UCSD-AML1 (cell line): ENCODE measurements around the gene CNTF.

Source experiments
- DNase-seq: peaks from one replicate; lab custom pipeline; 2025; ENCODE audit not compliant: unreplicated experiment; lab: John Stamatoyannopoulos, UW

The CNTF gene

GRCh38 chr11:58641803-58642581 lies 19.5 kb downstream of the CNTF start:
- DNase-seq: no peak

DNA sequence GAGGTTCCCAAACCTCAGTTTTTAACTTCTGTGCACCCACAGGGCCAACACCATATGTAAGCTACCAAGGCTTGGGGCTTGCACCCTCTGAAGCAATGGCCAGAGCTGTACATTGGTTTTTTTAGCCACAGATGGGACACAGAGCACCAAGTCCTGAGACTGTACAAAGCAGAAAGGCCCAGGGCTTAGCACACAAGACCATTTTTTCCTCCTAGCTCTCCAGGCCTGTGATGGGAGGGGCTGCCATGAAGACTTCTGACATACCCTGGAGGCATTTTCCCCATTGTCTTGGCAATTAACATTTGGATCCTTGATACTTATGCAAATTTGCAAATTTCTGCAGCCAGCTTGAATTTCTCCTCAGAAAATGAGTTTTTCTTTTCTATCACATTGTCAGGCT lies 23.4 kb downstream of the CNTF start:
- no peak for DNase-seq

GRCh38 chr11:58647141-58647699 lies 24.8 kb downstream of the CNTF start:
- DNase-seq: no peak

DNA sequence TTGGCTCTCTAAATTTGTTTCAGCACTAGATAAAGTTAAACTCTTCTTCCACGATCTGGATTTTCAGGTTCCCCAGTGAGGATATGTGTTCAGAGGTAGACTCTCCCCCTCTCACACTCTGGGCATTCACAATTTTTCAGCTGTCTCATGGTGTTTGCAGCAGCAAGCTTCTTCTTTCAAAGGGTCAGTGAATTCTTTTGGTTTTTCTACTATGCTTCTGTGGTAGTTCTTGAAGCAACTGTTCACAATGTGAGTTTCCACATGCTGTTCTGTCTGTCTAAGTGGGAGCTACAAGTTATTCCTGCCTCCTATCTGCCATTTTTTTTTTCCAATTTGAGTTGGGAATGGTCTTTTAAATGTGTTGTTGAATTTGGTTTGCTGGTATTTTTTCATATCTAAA lies 25.4 kb downstream of the CNTF start:
- DNase-seq: no peak

GRCh38 chr11:58649623-58650022 lies 27.2 kb downstream of the CNTF start:
- no peak for DNase-seq

GRCh38 chr11:58650496-58650895 lies 28.0 kb downstream of the CNTF start:
- no peak for DNase-seq

- no peak for DNase-seq
These were observed 30.3 kb downstream of the CNTF start for GRCh38 chr11:58652726-58653280.

- peak; percentile 71 for DNase-seq
These were observed 31.8 kb downstream of the CNTF start for GRCh38 chr11:58654079-58654907.

DNA sequence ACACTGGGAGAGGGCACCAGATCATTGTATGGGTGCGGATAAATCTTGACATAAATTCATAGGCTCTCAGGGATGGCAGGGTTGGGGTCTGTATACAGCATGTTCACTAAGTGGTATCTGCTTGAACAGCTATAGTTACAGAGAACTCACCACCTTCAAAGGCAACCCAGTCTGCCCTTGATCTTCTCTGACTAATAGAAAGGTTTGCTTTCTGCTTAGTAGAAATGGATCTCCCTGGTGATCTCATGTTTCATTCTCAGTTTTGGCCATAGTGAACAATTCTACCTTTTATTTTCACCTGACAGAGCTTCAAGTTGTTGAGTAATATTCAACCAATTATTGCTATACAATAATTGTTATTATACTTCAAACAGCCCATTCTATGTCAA lies 32.4 kb downstream of the CNTF start:
- no peak for DNase-seq

DNA sequence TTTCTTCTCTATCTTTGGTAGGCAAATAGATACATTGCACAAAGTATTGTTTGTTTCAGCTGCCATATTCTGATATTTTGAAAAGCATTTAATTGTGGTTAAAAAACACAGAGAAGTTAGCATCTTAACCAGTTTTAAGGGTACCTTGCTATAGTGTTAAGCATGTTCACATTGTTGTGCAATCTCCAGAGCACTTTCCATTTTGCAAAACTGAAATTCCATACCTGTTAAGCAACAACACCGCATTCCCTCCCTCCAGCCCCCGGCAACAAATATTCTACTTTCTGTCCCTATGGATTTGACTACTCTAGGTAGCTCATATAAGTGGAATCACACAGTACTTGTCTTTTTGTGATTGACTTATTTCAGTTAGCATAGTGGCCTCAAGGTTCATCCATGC lies 33.9 kb downstream of the CNTF start:
- no peak for DNase-seq

GRCh38 chr11:58658623-58659022 lies 36.2 kb downstream of the CNTF start:
- DNase-seq: no peak

- no peak for DNase-seq
These were observed 36.9 kb downstream of the CNTF start for GRCh38 chr11:58659404-58659803.

DNA sequence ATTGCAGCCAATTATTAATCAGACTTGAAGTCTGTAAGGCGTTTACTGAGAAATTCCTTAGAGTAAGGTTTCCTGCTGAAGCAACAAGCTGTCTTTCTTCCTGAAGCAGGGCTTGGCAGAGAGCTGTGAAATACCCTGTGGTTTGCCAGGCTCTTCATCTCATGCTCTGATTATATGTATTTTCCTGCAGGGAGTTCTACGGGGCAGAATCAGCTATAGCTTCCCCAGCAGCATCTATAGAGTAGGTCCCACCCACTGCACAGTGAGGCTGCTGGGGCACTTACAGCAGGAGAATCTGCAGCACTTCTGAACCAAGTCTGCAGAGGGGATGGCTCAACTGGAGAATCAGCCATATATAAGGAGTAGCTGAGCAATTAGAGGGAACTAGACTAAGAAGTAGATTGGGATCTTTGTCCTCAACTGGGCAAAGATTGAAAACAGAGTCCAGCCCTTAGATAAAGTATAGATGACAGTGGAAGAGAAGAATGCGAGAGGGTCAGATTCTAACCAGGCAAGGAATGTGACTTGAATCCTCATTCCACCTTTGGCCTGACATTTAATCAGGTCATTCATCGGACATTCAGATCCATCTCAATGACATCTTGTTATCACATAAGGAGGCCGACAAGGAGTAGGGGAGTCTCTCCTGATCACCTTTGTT lies 37.6 kb downstream of the CNTF start:
- no peak for DNase-seq

DNA sequence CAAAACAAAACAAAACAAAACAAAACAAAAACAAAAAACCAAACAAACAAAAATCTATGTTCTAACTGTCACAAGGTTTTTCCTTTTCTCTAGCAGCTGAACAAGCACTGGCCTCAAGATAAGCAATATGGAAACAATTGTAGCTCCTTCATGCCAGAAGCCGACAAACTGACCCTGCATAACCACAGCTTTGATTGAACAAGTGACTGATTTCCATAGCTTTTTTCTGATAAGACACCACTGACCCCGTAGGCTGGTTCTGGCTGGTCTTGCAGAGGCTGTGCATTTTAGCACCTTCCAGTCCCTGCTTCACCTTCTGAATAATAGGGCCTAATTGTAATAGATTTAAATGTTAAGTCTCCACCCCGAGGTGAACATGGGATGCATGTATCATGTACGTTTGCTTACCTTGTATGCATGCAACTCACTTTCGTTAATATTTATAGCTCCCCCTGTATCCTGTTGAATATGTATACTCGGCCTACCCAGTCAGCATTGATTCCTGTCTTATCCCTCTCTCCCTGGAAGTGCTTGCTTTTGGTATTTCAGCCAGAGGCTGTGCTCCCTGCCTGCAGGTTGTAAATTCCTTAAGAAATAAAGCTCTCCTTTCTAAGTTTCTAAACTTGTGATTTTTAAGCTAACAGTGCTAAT lies 49.6 kb downstream of the CNTF start:
- no peak for DNase-seq

DNA sequence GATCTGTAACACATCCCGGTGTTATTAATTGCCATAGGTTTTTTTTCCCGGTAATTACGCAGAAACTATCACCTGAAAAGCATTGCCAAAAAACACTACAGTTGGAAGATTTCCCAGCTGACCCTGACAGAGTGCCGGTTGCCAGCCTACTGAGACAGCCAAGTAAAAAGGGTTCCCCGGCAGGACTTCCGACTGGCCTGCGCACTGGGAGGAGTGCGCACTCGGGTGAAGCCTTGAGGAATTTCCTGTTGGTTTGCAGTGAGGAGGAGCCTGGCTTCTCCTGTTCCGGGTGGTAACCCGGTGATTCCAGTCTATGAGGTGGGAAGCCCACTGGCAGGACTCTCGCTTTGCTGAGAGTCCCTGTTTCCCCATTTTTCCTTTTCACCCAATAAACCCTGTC lies 52.1 kb downstream of the CNTF start:
- no peak for DNase-seq
